Brain microvascular endothelial cell (primary cell): Measurements from ENCODE around the gene CELF1.

Experiments used
- DNase-seq: peaks from one replicate; pipeline ENCODE4 v3.0.0-alpha.2; 2020
- H3K27ac ChIP-seq: fragments of 250-450 bp; sonication (Bioruptor Pico); 2 replicates; pipeline ENCODE4 v1.5.1; 2020; ENCODE audit warnings: mild to moderate bottlenecking, moderate library complexity
- H3K27me3 ChIP-seq: fragments of 250-450 bp; sonication (Bioruptor Pico); replicated peaks from 2 replicates; pipeline ENCODE4 v1.5.1; 2020; ENCODE audit warnings: mild to moderate bottlenecking
- H3K36me3 ChIP-seq: fragments of 250-450 bp; sonication (Bioruptor Pico); replicated peaks from 2 replicates; pipeline ENCODE4 v1.5.1; 2020; ENCODE audit warnings: mild to moderate bottlenecking
- H3K4me3 ChIP-seq: 2 replicates; pipeline ENCODE4 v1.5.1; 2011; ENCODE audit warnings: low read depth, mild to moderate bottlenecking, control low read depth, low read length, moderate library complexity
- in situ Hi-C: cut with HindIII; loops from 2 replicates; pipeline ENCODE4 v1.10.0; 2017; ENCODE audit warnings: low sequenced_read_pairs, low pct_ligation_motif_present
- TF ChIP-seq, protein P1 (sequence below): IDR thresholded peaks from 2 replicates; pipeline ENCODE4 v1.5.1; 2011; ENCODE audit warnings: low read depth, mild to moderate bottlenecking, moderate library complexity, low read length, control low read depth, inconsistent platforms; ENCODE audit errors: missing control alignments

Gene CELF1

GRCh38 chr11:47488674-47489394 lies 64.1 kb downstream of the CELF1 start:
- in situ Hi-C loops: no loop called here
- Histone ChIP-seq H3K36me3 (peaks cover 28% of the 10 kb centered on the region), H3K4me3 (no peak overlapping the region), H3K27me3 (no peaks in the 10 kb centered on the region), H3K27ac (peak overlapping the region; percentile 15)
- TF ChIP-seq, protein P1, sequence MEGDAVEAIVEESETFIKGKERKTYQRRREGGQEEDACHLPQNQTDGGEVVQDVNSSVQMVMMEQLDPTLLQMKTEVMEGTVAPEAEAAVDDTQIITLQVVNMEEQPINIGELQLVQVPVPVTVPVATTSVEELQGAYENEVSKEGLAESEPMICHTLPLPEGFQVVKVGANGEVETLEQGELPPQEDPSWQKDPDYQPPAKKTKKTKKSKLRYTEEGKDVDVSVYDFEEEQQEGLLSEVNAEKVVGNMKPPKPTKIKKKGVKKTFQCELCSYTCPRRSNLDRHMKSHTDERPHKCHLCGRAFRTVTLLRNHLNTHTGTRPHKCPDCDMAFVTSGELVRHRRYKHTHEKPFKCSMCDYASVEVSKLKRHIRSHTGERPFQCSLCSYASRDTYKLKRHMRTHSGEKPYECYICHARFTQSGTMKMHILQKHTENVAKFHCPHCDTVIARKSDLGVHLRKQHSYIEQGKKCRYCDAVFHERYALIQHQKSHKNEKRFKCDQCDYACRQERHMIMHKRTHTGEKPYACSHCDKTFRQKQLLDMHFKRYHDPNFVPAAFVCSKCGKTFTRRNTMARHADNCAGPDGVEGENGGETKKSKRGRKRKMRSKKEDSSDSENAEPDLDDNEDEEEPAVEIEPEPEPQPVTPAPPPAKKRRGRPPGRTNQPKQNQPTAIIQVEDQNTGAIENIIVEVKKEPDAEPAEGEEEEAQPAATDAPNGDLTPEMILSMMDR: no peak
- DNase-seq: no peak

- peaks cover 34% of the 10 kb centered on the region for H3K36me3 ChIP-seq
Measured at GRCh38 chr11:47488111-47488510, 64.8 kb downstream of the CELF1 start.

GRCh38 chr11:47487421-47487820 lies 65.5 kb downstream of the CELF1 start:
- Histone ChIP-seq H3K27me3 (no peaks in the 10 kb centered on the region), H3K36me3 (peaks cover 41% of the 10 kb centered on the region), H3K4me3 (no peak overlapping the region), H3K27ac (no peak overlapping the region)
- DNase-seq: no peak
- in situ Hi-C loops: no loop called here
- TF ChIP-seq, protein P1: no peak

More at GRCh38 chr11:47488111-47488510, 64.8 kb downstream of the CELF1 start:
- in situ Hi-C loops: no loop called here
- Histone ChIP-seq H3K27ac (no peak overlapping the region), H3K27me3 (no peaks in the 10 kb centered on the region), H3K4me3 (no peak overlapping the region)
- DNase-seq: no peak
- TF ChIP-seq, protein P1: no peak

DNA sequence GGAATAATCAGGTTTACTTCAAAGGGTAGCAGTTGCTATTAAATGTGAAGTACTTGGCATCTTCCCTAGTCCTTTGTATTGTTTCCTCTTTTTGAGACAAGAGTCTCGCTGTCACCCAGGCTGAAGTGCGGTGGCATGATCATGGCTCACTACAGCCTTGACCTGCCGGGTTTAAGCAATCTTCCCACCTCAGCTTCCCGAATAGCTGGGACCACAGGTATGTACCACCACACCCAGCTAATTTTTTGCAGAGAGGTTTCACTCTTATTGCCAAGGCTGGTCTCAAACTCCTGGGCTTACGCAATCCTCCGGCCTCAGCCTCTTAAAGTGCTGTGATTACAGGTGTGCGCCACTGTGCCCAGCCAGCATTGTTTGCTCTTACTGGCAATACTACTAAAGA lies 67.8 kb downstream of the CELF1 start:
- in situ Hi-C loops: no loop called here
- Histone ChIP-seq H3K36me3 (peaks cover 53% of the 10 kb centered on the region), H3K27ac (no peak overlapping the region), H3K4me3 (no peak overlapping the region), H3K27me3 (no peaks in the 10 kb centered on the region)
- TF ChIP-seq, protein P1: no peak
- no peak for DNase-seq

DNA sequence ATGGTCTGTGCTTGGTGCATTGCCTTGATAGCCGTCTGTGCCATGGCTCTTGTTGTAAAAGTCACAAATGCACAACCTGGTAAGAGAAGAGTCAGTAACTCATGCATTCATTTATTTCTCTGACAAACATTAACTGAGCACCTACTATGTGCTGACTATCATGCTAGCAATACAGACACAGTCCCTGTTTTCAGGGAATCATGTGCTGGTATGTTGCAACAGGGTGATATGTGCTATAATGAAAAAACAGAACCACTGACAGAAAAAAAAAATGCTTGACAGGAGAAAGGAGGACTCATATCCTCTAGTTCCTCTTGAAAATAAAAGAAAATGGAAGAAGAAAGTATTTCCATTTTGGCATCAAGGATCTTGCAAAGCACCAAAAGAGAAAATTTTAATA lies 69.5 kb downstream of the CELF1 start:
- in situ Hi-C loops: no loop called here
- Histone ChIP-seq H3K27ac (no peak overlapping the region), H3K27me3 (no peaks in the 10 kb centered on the region), H3K4me3 (no peak overlapping the region), H3K36me3 (peaks cover 63% of the 10 kb centered on the region)
- TF ChIP-seq, protein P1: no peak
- DNase-seq: no peak

DNA sequence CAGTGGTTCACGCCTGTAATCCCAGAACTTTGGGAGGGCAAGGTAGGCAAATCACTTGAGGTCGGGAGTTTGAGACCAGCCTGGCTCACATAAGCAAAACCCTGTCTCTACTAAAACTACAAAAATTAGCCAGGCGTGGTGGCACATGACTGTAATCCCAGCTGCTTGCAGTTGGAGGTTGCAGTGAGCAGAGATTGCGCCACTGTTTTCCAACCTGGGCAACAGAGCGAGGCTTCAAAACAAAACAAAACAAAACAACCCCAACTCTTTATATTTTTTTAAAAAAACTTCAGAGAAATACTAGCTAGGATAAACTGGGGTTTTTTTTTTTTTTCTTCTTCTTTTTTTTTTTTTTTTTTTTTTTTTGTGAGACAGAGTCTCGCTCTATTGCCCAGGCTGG lies 72.2 kb downstream of the CELF1 start:
- no peaks in the 10 kb centered on the region for H3K27me3 ChIP-seq
- H3K36me3 ChIP-seq: peaks cover 70% of the 10 kb centered on the region
- in situ Hi-C loops: no loop called here
- H3K4me3 ChIP-seq: no peak overlapping the region
- no peak overlapping the region for H3K27ac ChIP-seq
- no peak for DNase-seq
- TF ChIP-seq, protein P1: no peak
